8988T (cell line): Measurements from ENCODE around the gene C16orf95.

Experiments used
- DNase-seq: peaks from one replicate; pipeline ENCODE4 v3.0.0; 2011

C16orf95 gene

DNA sequence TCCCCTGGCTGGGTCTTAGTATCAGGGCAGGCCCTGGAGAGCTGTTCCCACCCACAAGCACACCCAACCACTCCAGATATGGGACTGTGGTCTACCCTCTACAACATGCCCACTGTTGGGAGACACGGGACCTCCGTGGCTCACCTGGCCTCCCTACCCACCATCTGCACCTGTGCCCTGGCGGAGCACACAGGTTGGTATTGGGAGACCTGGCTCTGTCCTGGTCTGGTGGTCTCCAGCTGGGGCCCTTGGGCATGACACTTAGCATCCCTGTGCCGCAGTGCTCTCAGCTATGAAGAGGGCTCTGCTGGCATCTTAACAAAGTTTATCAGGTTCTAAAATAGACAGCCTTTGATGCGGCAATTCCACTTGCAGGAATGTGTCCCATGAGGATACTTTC lies 5.8 kb downstream of the C16orf95 start:
- no peak for DNase-seq

DNA sequence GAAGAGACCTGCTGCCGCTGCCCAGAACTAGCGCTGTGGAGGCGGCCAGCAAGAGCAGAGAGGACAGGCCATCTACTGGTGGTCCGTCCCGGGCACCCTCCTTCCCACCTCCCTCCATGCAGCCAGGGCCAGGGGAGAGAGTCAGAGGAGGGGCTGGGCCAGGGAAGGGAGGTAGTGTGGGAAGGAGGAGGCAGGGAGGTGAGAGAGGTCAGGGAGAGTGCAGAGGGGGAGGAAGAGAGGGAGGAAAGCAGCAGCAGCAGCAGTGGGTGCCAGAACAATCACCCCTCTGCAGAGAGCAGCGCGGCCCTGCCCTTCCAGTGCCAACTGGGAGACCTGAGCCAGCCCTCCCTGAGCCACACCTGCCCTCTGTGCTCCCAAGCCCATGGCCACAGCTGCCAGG lies 6.6 kb downstream of the C16orf95 start:
- no peak for DNase-seq

DNA sequence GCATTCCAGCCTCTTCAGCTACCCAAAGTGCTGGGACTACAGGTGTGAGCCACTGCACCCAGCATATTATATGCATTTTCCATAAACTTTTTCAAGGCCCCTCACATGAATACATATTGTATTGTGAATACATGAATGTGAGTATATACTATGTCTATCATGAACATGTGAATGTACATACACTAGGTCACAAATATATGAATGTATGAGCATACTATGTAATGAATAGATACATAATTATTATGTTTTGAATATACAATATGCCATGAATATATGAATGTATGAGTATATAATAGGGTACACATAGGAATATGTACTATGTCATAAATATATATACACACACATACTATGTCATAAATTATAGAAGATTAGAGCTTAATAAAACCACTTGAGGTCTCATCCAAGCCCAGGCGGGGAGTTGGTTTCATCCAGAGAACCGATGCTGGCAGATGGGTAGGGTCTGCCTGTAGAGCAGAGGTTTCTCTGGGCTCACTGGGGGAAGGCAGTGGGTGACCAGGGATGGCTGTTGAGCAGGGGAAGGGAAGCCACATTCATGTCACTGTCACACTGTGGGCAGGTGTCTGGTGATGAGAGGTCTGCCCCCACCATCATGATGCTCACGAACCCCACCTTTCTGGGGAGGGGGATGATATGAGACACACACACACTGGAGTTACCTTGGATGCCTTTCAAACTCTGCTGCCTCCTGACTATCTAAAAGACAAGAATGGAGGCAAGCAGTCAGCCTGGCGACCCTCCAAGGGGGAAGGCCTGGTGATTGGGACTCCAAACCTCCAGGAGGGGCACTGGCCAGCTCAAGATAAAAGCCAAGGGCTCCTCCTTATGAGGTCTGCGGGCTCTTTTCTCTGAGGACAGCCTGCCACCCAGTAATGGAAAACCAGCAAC lies 7.3 kb downstream of the C16orf95 start:
- DNase-seq = no peak

DNA sequence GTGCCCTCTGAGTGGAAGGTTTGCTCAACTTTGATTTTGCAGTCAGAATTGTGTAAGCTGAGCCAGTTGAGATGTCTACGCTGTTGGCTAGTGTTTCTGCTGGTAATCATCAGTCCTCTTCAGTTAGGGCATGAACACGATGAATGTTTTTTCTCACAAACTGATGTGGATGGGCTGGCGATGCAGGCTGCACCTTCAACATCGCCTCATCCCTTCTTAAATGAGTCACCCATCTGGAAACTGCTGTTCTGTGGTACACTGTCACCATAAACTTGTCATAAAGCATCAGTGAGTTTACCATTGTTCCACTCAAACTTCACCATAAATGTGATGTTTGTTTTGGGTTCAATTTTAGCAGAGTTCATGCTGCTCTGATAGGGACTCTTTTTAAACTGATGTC lies 8.4 kb downstream of the C16orf95 start:
- DNase-seq = no peak

DNA sequence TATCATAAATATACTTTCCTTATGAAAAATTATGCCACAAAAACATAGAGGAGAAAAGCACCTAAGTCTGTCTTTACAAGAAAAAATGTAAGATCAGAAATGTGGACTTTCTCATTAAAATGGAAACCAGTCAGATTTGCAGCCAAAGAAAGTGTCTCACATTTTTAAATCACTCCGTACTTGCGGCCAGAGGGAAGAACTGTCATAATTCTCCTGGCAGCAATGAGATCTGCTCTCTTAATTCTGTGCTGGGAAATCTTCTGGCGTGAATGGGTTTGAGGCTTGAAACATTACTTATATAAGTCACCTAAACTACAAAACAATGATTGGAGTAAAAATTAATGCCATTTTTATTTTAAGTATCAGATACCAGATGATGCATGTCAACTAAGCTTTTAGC lies 10.7 kb downstream of the C16orf95 start:
- DNase-seq = no peak

DNA sequence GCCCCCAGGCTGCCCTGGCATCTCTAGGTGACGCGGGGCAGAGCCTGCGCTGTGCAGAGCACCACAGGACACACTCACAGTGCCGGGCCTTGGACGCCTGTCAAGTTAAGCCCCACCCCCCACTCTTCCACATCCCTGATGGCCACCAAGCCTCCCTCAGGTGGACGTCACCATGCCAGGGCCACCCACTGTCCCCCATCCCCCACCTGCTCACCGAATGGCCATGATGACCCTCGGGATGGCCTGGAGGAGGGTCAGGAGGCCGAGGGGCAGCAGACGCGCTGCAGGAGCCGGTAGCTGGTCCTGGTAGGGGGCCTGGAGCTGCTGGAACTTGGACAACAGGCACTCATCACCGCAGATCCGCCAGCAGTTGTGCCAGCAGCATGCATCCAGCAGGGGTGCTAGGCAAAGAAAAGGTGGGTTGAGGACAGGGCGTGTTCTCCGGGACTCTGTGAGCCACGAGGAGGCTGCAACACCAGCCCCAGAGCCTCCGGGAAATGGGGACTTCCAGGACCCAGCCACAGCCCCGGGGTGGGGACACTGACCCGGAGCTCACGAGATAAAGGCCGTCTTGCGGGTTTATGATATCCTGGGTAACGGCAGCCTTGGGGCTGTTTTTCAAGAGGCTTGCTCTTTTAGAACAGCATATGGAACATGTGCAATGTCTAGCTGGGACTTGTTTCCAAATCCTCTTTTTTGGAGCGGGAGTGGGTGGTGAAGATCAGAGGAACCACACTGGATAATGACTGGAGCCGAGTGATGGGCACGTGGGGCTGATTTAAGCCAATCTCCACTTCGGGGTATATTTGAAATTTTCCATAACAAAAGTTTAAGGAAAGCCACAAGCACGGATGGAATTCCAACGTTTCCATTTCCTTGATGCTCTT lies 11.4 kb downstream of the C16orf95 start:
- no peak for DNase-seq

DNA sequence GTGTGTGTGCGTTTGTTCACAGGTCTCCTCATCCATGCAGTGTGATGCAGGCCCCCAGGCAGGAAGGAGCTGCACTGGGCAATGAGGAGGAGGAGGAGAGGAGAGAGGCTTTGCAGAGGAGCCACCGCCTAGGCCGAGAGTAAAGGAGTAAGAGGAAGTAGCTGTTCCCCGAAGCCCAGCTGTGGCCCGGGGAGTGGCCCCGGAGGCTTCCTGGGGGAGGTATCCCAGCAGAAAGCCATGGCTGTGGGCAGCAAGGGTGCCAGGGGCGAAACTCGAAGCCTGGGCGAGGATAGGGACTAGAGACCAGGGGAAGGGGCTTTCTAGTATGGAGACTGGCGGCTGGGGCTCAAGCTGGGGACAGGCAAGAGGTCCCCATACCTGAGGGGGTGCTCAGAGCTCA lies 12.2 kb downstream of the C16orf95 start:
- DNase-seq = no peak

DNA sequence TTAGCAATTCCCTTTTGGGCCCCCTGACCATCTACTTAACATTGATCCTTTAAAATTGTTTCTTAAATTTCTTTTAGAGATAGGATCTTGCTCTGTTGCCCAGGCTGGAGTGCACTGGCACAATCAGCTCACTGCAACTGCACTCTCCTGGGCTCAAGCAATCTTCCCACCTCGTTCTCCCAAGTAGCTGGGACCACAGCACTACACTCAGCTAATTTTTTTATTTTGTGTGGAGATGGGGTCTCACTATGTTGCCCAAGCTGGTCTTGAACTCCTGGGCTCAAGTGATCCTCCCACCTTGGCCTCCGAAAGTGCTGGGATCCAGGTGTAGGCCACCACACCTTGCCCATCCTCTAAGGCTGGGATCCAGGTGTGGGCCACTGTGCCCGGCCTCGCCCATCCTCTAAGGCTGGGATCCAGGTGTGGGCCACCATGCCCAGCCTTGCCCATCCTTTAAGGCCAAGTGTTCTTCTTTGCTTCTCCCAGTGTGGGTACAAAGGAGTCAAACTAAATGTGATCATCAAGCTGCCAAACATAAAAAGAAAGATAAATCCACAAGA lies 13.2 kb downstream of the C16orf95 start:
- DNase-seq = no peak

DNA sequence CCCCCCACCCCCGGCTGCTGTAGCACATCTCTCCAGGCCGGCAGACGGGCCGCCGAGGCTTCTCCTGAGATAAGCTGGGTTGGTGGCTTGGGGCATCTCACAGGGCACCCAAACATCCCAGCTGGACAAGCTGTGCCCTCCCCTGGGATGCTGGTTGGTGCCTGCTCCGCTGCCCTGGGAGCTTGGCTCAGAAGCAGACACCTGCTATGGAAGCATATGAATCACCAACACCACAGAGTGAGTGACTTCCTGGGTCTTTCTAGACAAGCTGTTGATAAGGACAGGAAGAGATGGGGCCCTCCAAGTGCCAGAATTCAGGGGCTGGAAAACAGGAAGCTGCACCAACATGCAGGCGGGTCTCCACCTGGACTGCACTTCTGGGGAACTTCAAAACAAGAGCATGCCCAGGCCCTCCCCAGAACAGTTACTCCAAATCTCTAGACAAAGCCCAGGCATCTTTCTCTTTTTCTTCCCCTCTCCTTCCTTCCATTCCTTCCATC lies 13.7 kb downstream of the C16orf95 start:
- peak; percentile 79 for DNase-seq

DNA sequence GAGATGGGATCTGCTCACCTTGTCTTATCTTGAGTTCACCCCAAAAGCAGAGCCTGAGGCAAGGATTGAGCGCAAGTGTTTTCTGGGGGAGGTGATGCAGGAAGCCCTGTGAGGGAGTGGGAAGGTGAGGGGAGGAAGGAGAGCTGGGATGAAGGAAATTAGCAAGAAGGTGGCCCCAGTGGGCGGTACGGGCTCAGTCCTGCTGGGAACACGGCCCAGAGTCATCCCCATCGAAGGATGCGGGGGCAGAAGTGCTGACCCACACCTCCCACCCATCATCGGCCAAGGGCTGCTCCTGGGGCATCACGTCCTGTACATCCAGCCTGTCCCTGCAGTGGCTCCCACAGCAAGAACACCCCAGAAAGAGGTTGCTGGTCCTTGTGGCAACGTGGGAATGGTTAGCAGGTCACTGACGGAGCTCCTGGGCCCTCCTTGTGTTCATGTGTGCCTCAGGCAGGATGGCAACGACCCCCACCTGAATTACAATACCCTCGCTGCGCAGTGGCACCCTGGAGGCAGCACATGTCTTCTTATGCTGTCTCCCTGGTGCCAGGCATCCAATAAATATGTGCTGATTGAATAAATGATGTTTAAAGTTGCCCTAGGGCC lies 18.2 kb downstream of the C16orf95 start:
- DNase-seq = no peak

DNA sequence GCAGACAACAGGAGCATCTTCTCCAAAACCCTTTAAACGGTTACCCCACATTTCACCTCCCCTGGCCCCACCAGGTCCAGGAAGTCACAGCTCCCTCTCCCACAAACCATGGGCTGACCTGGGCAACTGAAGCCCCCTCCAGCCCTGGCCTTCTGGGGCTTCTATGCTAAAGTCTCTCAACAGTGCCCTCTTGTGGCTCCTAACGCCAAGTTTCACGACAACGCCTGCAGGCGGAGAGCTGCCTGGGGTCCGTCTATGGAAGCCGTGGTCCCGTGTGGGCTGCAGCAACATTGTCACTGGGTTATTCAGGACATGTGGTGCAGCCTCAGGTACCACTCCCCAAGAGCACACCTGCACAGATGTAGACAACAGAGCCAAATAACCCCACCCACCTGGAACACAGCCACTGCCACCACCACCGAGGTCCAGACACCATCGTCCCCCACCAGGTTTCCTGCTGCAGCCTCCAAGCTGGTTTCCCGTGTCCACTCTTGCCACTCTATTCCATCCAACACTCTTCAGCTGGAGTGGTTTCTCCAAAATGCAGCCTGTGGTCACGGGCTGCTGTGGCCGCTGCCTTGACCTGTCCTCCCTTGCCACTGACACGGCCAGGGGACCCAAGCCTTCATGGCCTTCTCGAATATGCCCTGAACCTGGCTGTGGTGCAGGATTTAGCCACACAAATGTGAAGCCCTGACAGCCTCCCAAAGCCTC lies 19.1 kb downstream of the C16orf95 start:
- DNase-seq = peak; percentile 83

DNA sequence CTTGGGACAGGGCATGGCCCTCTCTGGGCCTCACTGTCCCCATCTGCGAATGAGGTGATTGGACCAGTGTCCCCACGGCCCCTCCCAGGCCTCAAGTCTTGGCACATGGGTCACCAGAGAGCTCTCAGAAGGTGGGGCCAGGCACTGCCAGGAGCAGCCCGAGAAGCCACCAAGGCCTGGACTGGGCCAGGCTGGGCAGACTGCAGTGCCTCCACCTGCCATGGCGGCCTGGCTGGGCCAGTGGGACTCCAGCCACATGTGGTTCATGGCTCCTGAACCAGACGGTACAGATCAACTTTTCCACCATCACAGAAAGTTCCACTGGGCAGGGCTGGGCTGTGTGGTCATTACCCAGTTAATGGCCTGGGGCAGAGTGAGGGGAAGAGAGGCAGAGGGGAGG lies 19.8 kb downstream of the C16orf95 start:
- no peak for DNase-seq

DNA sequence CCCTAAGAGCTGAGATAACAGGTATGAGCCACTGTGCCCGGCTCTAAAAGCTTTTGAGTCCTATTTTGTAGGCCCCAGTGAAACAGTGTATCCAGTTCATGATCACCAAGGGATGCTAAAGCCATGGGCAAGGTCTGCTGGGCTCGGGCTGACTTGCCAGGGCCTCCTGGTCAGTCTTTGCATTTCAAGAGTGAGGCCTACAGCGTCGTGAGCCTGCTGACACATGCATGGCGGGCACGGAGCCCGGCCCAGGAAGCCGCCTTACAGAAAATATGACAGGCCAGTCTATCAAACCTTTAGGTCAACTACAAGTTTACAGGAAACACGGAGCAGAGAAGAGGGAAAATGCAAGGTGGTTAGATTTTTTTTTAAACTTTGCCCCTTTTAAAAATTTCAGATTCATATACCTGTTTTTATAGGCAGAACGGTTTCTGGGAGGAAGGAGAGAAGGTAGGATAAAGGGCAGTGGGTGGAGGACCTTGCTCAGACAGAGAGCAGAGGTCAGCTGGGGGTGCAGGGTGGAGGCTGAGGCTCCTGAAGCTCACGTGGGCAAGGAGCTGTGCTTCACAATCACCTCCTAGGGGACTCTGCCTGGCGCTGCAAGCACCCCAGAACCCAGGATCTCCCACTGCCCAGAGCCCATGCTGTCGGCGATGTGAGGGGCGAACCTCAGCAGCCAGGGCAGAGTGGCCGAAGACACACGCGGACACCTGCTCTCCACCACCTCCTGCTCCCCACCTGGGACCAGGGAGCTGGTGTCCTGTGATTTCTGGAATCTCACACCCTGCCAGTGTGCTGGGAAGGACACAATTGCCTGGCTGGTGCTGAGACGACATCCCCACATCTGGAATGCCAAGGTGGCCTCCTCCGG lies 21.3 kb downstream of the C16orf95 start:
- no peak for DNase-seq

DNA sequence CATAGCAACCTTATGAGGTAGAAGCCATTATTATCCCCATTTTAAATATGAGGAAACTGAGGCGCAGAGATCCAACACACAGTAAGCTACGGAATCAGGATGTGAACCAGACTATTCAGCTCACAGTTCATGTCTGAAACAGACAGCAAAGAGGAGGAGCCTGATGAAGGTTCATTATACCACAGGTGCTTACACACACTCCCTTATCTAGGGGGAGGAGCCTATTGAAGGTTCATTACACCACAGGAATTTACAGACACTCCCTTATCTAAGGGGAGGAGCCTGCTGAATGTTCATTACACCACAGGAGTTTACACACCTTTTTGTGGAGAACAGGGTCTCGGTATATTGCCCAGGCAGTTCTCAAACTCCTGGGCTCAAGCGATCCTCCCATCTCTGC lies 21.9 kb downstream of the C16orf95 start:
- no peak for DNase-seq

DNA sequence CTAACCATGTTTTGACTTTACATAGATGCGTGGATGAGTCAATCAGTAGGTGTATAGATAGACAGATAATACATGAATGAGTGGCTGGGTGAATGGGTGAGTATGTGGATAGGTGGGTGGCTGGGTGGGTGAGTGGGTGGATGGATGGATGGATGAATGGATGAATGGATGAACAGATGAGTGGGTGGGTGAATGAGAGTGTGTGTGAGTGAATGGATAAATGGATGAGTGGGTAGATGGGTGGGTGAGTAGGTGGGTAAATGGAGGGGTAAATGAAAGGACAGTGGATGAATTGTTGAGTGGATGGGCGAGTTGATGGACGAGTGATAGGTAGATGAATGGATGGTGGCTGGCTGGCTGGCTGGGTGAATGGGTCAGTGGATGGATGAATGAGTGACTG lies 23.2 kb downstream of the C16orf95 start:
- no peak for DNase-seq

DNA sequence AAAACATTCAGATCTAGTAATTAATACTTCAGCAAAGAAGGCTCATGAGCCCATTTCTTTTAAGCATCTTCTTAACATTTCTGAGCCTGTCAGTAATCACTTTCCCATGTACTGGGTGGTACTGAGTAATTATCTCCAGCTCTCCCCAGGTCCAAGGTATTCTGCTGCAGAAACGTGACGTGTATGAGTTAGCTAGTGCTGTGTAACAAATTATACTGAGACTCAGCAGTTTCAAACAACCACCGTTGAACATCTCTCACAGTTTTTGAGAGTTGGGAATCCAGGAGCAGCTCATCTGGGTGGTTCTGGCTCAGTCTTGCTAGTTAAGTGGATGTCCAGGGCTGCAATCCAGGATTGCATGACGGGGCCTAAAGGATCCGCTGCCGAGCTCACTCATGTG lies 25.2 kb downstream of the C16orf95 start:
- no peak for DNase-seq

DNA sequence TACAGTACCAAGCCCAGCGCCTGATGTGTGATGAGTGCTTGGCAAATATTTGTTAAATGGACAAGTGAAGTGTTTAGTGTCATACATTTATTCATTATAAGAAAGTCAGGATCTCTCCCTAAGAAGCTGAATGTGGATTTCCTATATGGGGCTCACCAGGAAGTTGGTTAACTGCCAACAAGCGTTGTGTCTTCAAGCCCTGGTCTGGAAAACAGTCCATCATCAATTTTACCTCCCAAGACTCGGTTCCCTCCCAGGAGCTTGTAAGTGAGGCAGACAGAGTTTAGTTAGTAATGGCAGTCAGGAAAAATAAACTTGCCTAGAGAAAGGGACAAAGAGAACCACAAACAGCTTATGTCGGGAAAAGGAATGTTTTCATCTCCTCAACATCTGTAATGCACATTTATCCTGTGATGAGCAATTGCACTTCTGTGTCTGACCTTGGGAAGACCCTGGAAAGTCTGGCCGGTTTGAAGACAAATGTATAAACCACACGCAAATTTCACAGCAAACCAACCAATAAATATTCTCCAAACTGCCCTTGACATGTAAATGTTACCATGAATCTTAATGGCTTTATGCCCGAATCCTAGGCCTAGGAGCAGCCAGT lies 28.3 kb downstream of the C16orf95 start:
- no peak for DNase-seq

DNA sequence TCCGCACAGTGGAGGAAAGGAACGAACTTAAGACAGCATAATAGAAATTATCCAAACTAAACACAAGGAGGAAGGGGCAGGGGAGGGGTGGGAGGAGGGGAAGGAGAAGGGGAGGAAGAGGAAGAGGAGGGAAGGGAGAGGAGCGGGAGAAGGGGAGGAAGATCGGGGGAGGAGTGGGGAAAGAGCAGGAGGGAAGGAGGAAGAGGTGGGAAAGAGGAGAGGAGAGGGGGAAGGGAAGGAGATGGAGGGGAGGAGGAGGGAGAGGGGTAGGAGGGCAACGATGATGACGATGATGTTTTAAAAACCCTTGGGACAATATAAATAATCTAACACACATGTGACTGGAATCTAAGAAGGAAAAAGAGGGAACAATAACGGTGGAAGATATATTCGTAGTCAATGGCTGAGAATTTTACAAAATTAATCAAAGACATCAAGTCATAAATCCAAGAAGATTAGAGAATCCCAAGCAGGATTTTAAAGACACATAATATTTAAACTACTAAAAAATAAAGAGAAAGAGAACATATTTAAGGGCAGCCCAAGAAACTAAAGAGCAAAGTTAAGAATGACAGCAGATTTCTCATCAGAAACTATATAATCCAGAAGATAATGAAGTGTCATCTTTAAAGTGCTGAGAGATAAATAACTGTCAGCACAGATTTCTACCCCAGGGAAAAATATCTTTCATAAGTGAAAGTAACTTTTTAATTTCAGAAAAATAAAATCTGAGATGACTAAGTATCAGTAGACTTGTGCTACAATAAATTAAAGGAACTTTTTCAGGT lies 30.2 kb downstream of the C16orf95 start:
- DNase-seq = no peak

DNA sequence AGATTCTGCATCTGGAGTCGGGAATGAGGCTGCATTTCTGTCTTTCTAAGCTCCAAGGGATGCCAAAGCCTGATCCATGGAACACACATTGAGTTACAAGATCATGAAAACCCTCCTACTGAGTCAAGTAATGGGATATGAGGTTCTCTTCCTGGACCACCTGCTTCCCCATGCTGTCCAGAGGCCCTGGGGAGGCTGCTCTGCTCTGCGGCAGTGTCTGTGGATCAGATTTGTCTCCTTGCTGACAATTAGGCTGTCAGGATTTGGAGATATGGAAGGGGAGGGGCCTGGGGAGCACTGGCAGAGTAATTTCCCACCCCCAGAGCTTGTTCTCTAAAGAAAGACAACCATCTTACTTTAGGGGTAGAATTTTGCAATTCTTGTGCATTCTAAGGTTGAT lies 33.0 kb downstream of the C16orf95 start:
- no peak for DNase-seq

DNA sequence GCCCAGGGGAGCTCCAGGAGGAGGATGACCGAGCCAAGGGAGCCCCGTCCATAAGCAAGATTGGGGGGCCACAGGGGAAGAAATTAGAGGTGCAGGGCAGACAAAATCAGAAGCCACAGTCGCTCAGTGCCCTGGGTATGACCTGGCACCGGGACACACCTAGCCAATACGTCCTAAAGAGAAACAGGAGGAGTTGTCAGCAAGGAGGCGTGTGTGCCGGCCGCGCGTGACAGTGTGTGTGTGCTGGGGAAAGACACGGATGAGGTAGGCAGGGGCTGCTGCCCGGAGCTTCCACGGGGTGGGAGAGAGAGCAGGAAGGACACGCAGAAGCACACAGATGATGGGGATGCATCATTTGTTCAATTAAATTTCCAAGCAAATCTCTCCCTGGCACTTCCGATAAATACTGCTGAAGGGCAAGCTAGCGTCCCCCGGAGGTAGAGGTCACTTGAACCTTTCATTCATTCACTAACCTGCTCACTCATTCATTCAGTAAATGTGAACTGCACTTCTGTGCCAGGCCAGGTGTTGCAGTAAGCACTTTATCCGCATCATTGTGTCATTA lies 38.0 kb downstream of the C16orf95 start:
- no peak for DNase-seq
